HUES64 (cell line): ENCODE results near the gene DBN1.
"Not testable (repeated sequence)": the region's sequence is repeated elsewhere in the genome, so short reads cannot be mapped to it uniquely, and the experiment has no call there.

ENCODE experiments used
- H3K27ac ChIP-seq: 2 replicates; pipeline ENCODE4 v1.7.0; 2013; ENCODE audit warnings: low read depth, low read length, inconsistent platforms
- H3K27me3 ChIP-seq: 2 replicates; pipeline ENCODE4 v1.6.1; 2013; ENCODE audit warnings: mild to moderate bottlenecking, low read length; ENCODE audit not compliant: insufficient read depth
- H3K36me3 ChIP-seq: 2 replicates; pipeline ENCODE4 v1.6.1; 2013; ENCODE audit warnings: mild to moderate bottlenecking, low read length; ENCODE audit not compliant: insufficient read depth
- H3K4me1 ChIP-seq: 2 replicates; pipeline ENCODE4 v1.6.1; 2013; ENCODE audit warnings: mild to moderate bottlenecking, low read length, moderate library complexity; ENCODE audit not compliant: insufficient read depth
- H3K4me3 ChIP-seq: 2 replicates; pipeline ENCODE4 v1.5.1; 2013; ENCODE audit warnings: mild to moderate bottlenecking, low read length, moderate library complexity
- H3K9ac ChIP-seq: 2 replicates; pipeline ENCODE4 v1.6.1; 2013; ENCODE audit warnings: mild to moderate bottlenecking, low read depth, low read length
- H3K9me3 ChIP-seq: 2 replicates; pipeline ENCODE4 v1.6.1; 2013; ENCODE audit warnings: low read depth, low read length; ENCODE audit not compliant: insufficient read depth
- WGBS: fragments of 150-250, 120-280 bp; methylation state at CpG from one replicate; pipeline ENCODE4 v1.1.7; 2013; ENCODE audit warnings: missing lambda C conversion rate; 5-methylcytosine and 5-hydroxymethylcytosine counted together

The DBN1 gene

GRCh38 chr5:177489119-177489716, 15.8 kb upstream of the DBN1 start:
- H3K4me1 ChIP-seq, result 0 out of 2 replicates have a peak, but pooled peaks cover 8% of the 10 kb centered on the region
- no peak overlapping the region for H3K9ac ChIP-seq
- H3K9me3 ChIP-seq, result no peaks in the 10 kb centered on the region
- H3K36me3 ChIP-seq, result peaks cover 88% of the 10 kb centered on the region
- no peak overlapping the region for H3K4me3 ChIP-seq
- 91% methylated on average over 26 of the region's 26 CpGs for WGBS
- H3K27me3 ChIP-seq, result no peaks in the 10 kb centered on the region
- H3K27ac ChIP-seq, result 0 out of 2 replicates have a peak overlapping the region, but pooled peaks have one; percentile 30

DNA sequence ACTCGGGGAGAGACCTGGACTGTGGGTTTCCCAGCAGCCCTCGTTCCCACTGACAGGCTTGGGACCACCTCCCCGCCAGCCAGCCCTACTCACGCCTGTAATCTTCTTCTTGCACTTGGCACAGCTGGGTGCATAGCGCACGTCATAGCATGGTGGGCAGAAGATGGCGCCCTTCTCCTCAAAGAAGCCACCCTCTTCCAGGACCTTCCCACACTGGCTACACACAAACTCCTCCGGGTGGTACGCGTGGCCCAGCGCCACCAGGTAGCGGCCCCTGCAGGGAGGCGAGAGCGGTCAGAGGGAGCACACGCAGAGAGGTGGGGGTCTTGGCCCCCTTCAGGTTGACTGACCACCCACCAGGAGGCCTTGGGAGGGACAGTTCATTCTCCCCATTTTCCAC, 14.5 kb upstream of the DBN1 start:
- no peak overlapping the region for H3K9ac ChIP-seq
- H3K36me3 ChIP-seq, result peaks cover 88% of the 10 kb centered on the region
- H3K27ac ChIP-seq, result no peak overlapping the region
- WGBS, result 94% methylated on average over 15 of the region's 15 CpGs
- no peaks in the 10 kb centered on the region for H3K9me3 ChIP-seq
- H3K27me3 ChIP-seq, result no peaks in the 10 kb centered on the region
- no peak overlapping the region for H3K4me3 ChIP-seq
- H3K4me1 ChIP-seq, result 0 out of 2 replicates have a peak, but pooled peaks cover 4% of the 10 kb centered on the region

DNA sequence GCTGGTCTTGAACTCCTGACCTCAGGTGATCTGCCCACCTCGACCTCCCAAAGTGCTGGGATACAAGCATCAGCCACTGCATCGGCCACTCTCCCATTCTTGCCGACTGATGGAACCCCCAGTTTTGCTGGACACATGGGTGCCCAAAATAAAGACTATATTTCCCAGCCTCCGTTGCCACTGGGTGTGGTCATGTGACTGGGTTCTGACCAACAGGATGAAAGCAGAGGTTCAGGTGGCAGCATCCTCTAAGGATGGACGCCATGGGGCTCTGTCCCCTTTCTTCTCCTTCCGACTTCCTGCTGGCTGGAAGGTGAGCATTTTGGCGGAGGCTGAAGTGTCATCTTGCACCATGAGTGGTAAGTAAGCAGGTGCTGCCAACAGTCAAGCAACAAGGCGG, 13.7 kb upstream of the DBN1 start:
- 93% methylated on average over 8 of the region's 8 CpGs for WGBS

GRCh38 chr5:177486256-177486655, 12.8 kb upstream of the DBN1 start:
- Histone ChIP-seq H3K4me3 (no peak overlapping the region), H3K27me3 (no peaks in the 10 kb centered on the region), H3K4me1 (0 out of 2 replicates have a peak, but pooled peaks cover 4% of the 10 kb centered on the region), H3K9ac (no peak overlapping the region), H3K27ac (no peak overlapping the region), H3K36me3 (peaks cover 94% of the 10 kb centered on the region), H3K9me3 (no peaks in the 10 kb centered on the region)
- 94% methylated on average over 3 of the region's 3 CpGs for WGBS

More for the DNA sequence above, 13.7 kb upstream of the DBN1 start:
- H3K9ac ChIP-seq, result no peak overlapping the region
- peaks cover 86% of the 10 kb centered on the region for H3K36me3 ChIP-seq
- H3K27me3 ChIP-seq, result no peaks in the 10 kb centered on the region
- H3K9me3 ChIP-seq, result no peaks in the 10 kb centered on the region
- H3K4me3 ChIP-seq, result no peak overlapping the region
- H3K27ac ChIP-seq, result no peak overlapping the region
- H3K4me1 ChIP-seq, result 0 out of 2 replicates have a peak, but pooled peaks cover 4% of the 10 kb centered on the region

DNA sequence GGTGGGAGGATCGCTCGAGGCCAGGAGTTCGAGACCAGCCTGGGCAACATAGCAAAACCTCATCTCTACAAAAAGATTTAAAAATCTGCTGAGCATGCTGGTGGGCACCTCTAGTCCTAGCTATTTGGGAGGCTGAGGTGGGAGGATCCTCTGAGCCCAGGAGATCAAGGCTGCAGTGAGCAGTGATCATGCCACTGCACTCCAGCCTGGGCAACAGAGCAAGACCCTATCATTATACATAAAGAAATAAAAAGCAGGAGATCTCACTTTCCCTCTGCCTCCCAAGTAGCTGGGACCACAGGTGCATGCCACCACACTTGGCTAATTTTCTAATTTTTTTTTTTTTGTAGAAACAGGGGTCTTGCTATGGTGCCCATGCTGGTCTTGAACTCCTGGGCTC, 12.3 kb upstream of the DBN1 start:
- H3K27ac ChIP-seq, H3K9ac ChIP-seq, H3K27me3 ChIP-seq, H3K4me3 ChIP-seq, H3K4me1 ChIP-seq, H3K9me3 ChIP-seq: not testable (repeated sequence)
- peaks cover 89% of the 10 kb centered on the region for H3K36me3 ChIP-seq
- WGBS, result 96% methylated on average over 3 of the region's 3 CpGs

GRCh38 chr5:177484902-177485549, 11.6 kb upstream of the DBN1 start:
- peaks cover 82% of the 10 kb centered on the region for H3K36me3 ChIP-seq
- H3K27ac ChIP-seq, result no peak overlapping the region
- no peaks in the 10 kb centered on the region for H3K9me3 ChIP-seq
- H3K27me3 ChIP-seq, result no peaks in the 10 kb centered on the region
- H3K4me1 ChIP-seq, result no peaks in the 10 kb centered on the region
- 82% methylated on average over 13 of the region's 13 CpGs for WGBS
- H3K4me3 ChIP-seq, result no peak overlapping the region
- no peak overlapping the region for H3K9ac ChIP-seq

DNA sequence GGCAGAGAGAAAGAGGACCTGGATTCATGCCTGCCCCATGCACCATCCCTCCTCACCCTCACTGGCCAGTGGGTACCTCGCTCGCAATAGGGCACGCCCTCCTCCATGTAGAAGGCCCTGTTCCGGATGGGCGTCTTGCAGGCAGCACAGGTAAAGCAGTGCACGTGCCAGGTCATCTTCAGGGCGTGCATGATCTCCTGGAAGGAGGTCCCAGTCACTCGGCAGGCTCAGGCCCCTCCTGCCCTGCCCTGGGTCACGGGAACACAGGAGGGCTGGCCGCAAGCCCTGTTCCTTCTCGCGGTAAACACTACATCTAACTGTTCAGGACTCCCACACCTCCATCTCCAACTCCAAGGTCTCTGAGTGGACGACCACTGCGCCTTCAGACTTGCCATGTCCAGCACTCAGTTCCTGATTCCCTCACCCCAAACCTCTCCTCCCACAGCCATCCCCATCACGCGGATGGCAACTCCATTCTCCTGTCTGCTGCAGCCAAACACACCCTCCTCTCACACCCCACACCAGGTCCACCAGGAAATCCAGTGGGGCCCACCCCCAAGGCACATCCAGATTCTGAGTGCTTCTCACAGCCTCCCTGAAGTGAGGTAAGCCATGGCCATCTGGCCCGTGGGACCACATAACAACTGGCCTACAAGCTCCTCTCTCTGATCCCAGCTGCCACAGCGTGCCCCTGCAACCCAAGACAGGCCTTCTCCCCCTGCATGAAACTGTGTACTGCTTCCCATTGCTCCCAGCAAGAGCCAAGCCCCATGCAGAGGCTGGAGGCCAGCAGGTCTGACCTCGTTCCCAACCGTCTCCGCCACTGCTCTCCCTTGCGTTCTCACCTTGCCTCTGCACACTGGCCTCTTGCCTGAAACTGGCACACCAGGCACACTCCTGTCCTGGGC, 10.8 kb upstream of the DBN1 start:
- Histone ChIP-seq H3K9ac (no peak overlapping the region), H3K4me3 (no peak overlapping the region), H3K27me3 (no peaks in the 10 kb centered on the region), H3K9me3 (no peaks in the 10 kb centered on the region), H3K27ac (no peak overlapping the region), H3K36me3 (peaks cover 74% of the 10 kb centered on the region), H3K4me1 (no peaks in the 10 kb centered on the region)
- WGBS, result 95% methylated on average over 22 of the region's 22 CpGs

GRCh38 chr5:177483042-177483441, 9.6 kb upstream of the DBN1 start:
- Histone ChIP-seq H3K9me3 (no peaks in the 10 kb centered on the region), H3K36me3 (peaks cover 64% of the 10 kb centered on the region), H3K27ac (no peak overlapping the region), H3K4me1 (no peaks in the 10 kb centered on the region), H3K27me3 (no peaks in the 10 kb centered on the region), H3K4me3 (no peak overlapping the region), H3K9ac (no peak overlapping the region)
- 96% methylated on average over 9 of the region's 9 CpGs for WGBS

DNA sequence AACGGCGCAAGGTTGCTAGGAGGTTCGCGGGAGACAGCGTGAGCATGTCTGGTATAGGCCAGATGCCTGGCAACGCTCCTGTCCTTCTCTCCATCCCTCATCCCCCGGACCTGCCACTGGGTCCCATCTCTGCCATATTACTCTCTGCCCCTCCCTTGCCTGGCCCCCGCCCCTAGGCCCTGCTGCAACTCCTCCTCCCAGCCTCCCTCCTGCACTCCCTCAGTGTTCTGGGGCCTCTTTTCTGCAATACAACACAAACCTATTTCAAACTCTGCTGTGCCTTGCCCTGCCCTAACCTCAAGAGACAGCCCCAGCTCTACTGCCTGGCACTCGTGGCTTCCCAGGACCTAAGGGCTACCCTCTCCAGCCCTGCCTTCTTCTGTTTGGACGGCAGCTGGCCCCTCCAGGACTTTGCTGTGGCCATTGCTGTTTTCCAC, 8.9 kb upstream of the DBN1 start:
- Histone ChIP-seq H3K9me3 (no peaks in the 10 kb centered on the region), H3K4me1 (no peaks in the 10 kb centered on the region), H3K27ac (no peak overlapping the region), H3K4me3 (no peak overlapping the region), H3K27me3 (no peaks in the 10 kb centered on the region), H3K36me3 (peaks cover 57% of the 10 kb centered on the region), H3K9ac (no peak overlapping the region)
- 96% methylated on average over 10 of the region's 10 CpGs for WGBS

GRCh38 chr5:177479774-177480173, 6.3 kb upstream of the DBN1 start:
- WGBS, result 95% methylated on average over 14 of the region's 14 CpGs
- Histone ChIP-seq H3K36me3 (peaks cover 33% of the 10 kb centered on the region), H3K9ac (no peak overlapping the region), H3K27me3 (no peaks in the 10 kb centered on the region), H3K27ac (no peak overlapping the region; the same call in 1 of the 2 replicates), H3K4me3 (no peak overlapping the region), H3K4me1 (0 out of 2 replicates have a peak, but pooled peaks cover 7% of the 10 kb centered on the region), H3K9me3 (no peaks in the 10 kb centered on the region)
